ENCODE data around the gene ADAM23.

ADAM23 gene

GRCh38 chr2:206642075-206643025 lies 199.0 kb downstream of the ADAM23 start, which contains the start of gene FAM237A:
Gene FAM237A (plus strand): TSS chr2:206642487. CDS start chr2:206644237, 1,750 bp downstream.
- no peak for DNase-seq (ENCODE audit: low read depth)

- DNase-seq (ENCODE audit: low read depth): no peak
Observed at GRCh38 chr2:206647985-206648384, 204.7 kb downstream of the ADAM23 start.

- DNase-seq (ENCODE audit: low read depth): no peak
Observed at GRCh38 chr2:206657087-206657486, 213.8 kb downstream of the ADAM23 start.

GRCh38 chr2:206665251-206665650 lies 221.9 kb downstream of the ADAM23 start:
- DNase-seq (ENCODE audit: low read depth): no peak
